Vagina (tissue), 2 donors: Measurements from ENCODE around the gene KLK8.

Experiments used
- CTCF ChIP-seq, 3 experiments: fragments of 450-650 bp in 2 of 3; fragments of 200-600 bp in 1 of 3; sonication (generic) in 1 of 3; IDR thresholded peaks; one replicate each; pipeline ENCODE4 v1.5.1; 2017 to 2019; ENCODE audit warnings: antibody characterized with exemption in 3 of 3, mild to moderate bottlenecking in 2 of 3, moderate library complexity in 2 of 3
- POLR2A ChIP-seq, 2 donors: fragments of 450-650 bp; IDR thresholded peaks; one replicate each; pipeline ENCODE4 v1.6.1; 2017; ENCODE audit warnings: antibody characterized with exemption in 2 of 2, mild to moderate bottlenecking in 2 of 2, moderate library complexity in 2 of 2

- TF ChIP-seq CTCF (IDR thresholded peaks at IDR 0.05) = no peak
- TF ChIP-seq POLR2A (IDR thresholded peaks at IDR 0.05) = no peak
These were observed 1.9 kb upstream of the KLK8 start for GRCh38 chr19:51003316-51003715.
